GM12875 (cell line): Measurements from ENCODE around the gene WARS2.

Experiments
- H3K4me3 ChIP-seq: one replicate; pipeline ENCODE4 v1.5.1; 2011; ENCODE audit warnings: low read depth, low read length, control low read depth
- TF ChIP-seq, protein P1 (sequence below): IDR thresholded peaks from 2 replicates; pipeline ENCODE4 v1.5.1; 2011; ENCODE audit warnings: low read depth, mild to moderate bottlenecking, control low read depth, inconsistent platforms, low read length, moderate library complexity, borderline replicate concordance; ENCODE audit not compliant: insufficient read depth

The WARS2 gene

DNA sequence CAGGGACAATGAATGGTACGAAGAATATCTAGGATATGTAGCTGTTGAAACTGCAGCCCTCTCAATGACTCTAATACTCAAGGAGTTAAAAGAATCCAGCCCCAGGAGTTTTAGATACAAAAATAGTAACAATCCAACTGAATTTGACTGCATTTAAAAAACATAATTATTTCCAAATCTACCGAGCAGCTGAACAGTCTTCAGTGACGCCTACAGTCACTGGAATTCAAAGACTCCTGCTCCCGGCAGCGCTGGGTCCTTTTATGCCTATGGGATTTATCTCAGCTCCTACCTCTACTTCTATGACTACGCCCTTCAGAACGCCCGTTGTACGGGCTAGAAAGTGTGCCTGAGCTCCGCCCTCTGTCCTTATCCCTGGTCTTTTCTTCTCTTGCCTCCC is 55.7 kb downstream of the WARS2 start:
- H3K4me3 ChIP-seq: no peak overlapping the region
- TF ChIP-seq, protein P1, sequence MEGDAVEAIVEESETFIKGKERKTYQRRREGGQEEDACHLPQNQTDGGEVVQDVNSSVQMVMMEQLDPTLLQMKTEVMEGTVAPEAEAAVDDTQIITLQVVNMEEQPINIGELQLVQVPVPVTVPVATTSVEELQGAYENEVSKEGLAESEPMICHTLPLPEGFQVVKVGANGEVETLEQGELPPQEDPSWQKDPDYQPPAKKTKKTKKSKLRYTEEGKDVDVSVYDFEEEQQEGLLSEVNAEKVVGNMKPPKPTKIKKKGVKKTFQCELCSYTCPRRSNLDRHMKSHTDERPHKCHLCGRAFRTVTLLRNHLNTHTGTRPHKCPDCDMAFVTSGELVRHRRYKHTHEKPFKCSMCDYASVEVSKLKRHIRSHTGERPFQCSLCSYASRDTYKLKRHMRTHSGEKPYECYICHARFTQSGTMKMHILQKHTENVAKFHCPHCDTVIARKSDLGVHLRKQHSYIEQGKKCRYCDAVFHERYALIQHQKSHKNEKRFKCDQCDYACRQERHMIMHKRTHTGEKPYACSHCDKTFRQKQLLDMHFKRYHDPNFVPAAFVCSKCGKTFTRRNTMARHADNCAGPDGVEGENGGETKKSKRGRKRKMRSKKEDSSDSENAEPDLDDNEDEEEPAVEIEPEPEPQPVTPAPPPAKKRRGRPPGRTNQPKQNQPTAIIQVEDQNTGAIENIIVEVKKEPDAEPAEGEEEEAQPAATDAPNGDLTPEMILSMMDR: no peak

DNA sequence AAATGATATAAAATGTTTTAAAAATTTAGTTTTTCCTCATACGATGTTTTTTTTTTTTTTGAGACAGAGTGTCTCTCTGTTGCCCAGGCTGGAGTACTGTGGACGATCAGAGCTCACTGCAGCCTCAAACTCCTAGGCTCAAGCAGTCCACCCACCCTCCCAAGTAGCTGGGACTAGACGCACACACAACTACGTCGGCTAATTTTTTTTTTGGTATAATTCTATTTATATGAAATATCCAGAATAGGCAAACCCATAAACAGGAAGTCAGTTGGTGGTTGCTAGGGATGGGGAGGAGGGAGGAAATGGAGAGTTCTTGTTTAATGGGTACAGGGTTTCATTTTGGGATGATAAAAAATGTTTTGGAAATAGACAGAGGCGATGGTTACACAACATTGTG is 56.5 kb downstream of the WARS2 start:
- TF ChIP-seq, protein P1: no peak
- H3K4me3 ChIP-seq: no peak overlapping the region

DNA sequence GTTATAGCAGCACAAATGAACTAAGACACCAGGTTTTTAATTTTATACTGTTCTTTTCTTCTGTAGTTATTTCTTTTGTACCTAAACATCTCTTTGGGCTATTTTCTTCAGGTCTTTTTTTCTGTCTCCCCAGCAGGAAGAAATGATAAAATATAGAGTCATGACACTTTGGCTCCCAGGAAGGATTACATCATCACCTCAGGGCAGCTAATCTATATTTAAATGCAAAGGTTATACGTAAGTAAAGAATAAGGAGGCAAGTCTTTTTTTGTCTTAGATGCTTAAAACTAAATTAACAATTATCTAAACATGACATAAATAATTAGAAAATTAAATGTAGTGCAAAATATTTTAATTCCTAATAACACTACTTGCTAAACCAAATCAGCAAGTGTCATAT is 57.0 kb downstream of the WARS2 start:
- no peak overlapping the region for H3K4me3 ChIP-seq
- TF ChIP-seq, protein P1: no peak

DNA sequence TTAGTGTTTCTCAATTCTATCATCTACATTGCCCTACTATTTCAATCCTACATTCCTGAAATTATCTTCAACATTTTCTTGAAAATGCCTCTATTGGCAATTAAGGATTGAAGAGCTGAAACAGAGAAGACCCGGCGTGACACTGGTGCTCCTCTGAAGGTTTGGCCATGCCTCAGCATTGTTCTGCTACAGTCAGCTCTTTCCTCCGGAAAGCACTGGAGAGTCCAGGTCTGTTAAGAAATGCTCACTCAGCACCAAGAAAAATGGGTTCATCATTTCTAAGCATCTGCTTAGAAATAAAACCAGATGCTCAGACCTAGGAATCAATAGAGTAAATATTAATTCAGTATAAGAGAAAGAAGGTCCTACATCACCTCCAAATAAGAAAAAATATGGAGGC is 58.8 kb downstream of the WARS2 start:
- no peak overlapping the region for H3K4me3 ChIP-seq

DNA sequence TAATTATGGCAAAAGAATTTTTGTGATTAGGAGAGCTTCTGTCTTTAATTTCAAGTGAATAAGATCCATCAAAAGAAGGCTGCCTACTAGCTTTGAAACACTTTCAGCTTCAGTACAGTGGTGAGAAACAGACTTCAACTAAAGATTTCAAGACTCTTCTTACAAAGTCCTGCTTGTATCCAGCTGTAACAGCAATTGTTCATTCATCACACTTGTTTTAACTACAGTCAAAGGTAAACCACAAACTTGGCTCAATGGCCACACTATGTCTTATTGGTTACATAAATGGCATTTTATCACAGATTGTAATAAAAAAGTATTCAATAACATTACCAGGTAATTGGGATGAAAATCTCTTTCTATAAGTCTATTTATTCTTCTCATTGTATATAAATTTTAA is 59.2 kb downstream of the WARS2 start:
- no peak overlapping the region for H3K4me3 ChIP-seq
- TF ChIP-seq, protein P1: no peak

More for the DNA sequence above, 58.8 kb downstream of the WARS2 start:
- TF ChIP-seq, protein P1: no peak

DNA sequence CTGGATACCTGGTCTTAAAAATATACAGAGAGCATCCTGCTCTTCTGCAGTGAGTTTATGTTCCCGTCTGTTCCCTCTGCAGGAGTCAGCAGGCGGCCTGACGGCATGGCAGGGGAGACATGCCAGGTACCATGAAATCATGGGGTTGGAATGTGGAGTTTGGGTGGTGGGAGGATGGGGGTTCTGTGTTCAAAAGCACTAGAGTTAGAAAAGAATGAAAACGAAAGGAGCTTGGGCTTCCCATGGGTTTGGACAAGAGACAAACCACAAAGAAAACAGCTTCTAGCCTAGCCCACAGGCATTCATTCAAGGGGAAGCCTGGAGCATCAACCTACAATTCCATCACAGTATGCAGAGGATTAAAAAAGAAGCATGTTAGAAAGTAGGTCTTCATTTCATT is 59.9 kb downstream of the WARS2 start:
- TF ChIP-seq, protein P1: no peak
- no peak overlapping the region for H3K4me3 ChIP-seq

DNA sequence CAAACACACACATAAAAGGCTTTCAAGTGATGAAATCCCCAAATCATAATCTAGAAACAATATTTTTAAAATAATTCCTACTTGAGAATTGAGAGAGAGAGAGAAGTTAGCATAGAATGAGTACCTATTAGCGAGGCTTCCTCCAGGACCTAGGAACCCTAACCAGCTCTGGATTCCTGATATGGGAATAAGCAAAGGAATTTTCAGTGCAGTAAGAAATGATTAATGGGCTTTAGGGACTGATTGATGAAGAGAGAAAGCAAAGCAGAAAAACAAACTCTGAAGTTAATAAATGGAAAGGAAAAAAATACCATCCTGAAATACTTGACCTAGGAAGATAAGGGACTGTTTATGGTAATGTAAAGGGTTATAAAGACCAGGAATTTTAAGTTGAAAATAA is 60.6 kb downstream of the WARS2 start:
- no peak overlapping the region for H3K4me3 ChIP-seq

More for the DNA sequence above, 60.6 kb downstream of the WARS2 start:
- TF ChIP-seq, protein P1: no peak
